ENCODE data around the gene RAD9A. TPM values are rescaled to one million over a fixed set of nuclear protein-coding genes. Genes with fewer than 3 reads are reported as not detected.

RAD9A gene
- total RNA-seq, 1 donor: 7.6 TPM

DNA sequence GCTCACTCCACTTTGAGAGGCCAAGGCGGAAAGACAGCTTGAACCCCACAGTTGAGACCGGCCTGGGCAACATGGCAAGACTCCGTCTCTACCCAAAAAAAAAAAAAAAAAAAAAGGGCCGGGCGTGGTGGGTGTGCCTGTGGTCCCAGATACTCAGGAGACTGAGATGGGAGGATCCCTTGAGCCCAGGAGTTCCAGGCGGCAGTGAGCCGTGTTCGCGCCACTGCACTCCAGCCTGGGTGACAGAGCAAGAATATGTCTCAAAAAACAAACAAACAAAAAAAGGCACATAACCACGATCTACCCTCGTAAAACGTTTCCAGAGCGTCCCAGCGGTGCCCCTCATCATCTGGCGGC, 861 bp upstream of the RAD9A start:
- DNase-seq (ENCODE audit: insufficient read length, low spot score, missing footprints): peak; percentile 46
- Histone ChIP-seq H2AFZ (ENCODE audit: low read length) (peak overlapping the region; percentile 90), H4K20me1 (ENCODE audit: insufficient read depth, low read length) (no peaks in the 10 kb centered on the region), H3K9me3 (ENCODE audit: low read depth, low read length) (no peaks in the 10 kb centered on the region), H3K79me2 (ENCODE audit: insufficient read depth, low read length) (peaks cover 24% of the 10 kb centered on the region), H3K4me2 (ENCODE audit: insufficient read depth, low read length) (peak overlapping the region; percentile 99), H3K4me1 (ENCODE audit: insufficient read depth, low read length) (peaks cover 13% of the 10 kb centered on the region), H3K36me3 (ENCODE audit: insufficient read depth, low read length) (no peaks in the 10 kb centered on the region), H3K4me3 (ENCODE audit: insufficient read depth, low read length) (peak overlapping the region; percentile 87), H3K27ac (ENCODE audit: low read depth, low read length) (peak overlapping the region; percentile 83), H3K27me3 (ENCODE audit: insufficient read depth, low read length) (no peaks in the 10 kb centered on the region)
- no peak for TF ChIP-seq CTCF (IDR thresholded peaks at IDR 0.05; ENCODE audit: extremely low read depth, low read depth, low read length)

DNA sequence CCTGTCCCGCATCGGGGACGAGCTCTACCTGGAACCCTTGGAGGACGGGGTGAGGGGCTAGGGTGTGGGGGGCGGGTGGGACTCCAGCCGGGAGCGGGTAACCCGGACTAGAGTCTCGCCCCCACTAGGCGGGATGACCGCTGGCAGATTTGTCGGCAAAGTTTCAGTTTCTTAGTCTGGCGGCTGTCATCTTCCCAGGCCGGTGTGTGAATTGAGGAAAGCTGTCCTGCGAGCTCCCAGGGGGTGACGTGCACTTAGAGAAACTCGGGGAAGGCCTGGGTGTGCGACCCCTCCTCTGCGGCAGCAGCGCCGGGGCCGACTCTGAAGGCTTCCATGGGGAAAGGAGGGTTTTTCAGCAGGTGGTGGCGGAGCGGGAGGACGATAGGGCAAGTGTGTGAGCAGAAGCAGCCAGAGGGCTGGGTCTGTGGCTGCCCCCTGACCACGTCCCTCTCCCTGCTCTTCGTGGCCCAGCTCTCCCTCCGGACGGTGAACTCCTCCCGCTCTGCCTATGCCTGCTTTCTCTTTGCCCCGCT, 463 bp downstream of the RAD9A start:
- DNase-seq (ENCODE audit: insufficient read length, low spot score, missing footprints): peak; percentile 95
- H3K4me1 ChIP-seq (ENCODE audit: insufficient read depth, low read length): peaks cover 13% of the 10 kb centered on the region
- H3K27me3 ChIP-seq (ENCODE audit: insufficient read depth, low read length): no peaks in the 10 kb centered on the region
- no peaks in the 10 kb centered on the region for H3K9me3 ChIP-seq (ENCODE audit: low read depth, low read length)
- no peak for TF ChIP-seq CTCF (IDR thresholded peaks at IDR 0.05; ENCODE audit: extremely low read depth, low read depth, low read length)
- peak overlapping the region; percentile 83 for H3K27ac ChIP-seq (ENCODE audit: low read depth, low read length)
- H3K36me3 ChIP-seq (ENCODE audit: insufficient read depth, low read length): peaks cover 8% of the 10 kb centered on the region
- H3K4me2 ChIP-seq (ENCODE audit: insufficient read depth, low read length): peak overlapping the region; percentile 99
- H2AFZ ChIP-seq (ENCODE audit: low read length): peak overlapping the region; percentile 85
- peak overlapping the region; percentile 87 for H3K4me3 ChIP-seq (ENCODE audit: insufficient read depth, low read length)
- peaks cover 24% of the 10 kb centered on the region for H3K79me2 ChIP-seq (ENCODE audit: insufficient read depth, low read length)
- no peaks in the 10 kb centered on the region for H4K20me1 ChIP-seq (ENCODE audit: insufficient read depth, low read length)

DNA sequence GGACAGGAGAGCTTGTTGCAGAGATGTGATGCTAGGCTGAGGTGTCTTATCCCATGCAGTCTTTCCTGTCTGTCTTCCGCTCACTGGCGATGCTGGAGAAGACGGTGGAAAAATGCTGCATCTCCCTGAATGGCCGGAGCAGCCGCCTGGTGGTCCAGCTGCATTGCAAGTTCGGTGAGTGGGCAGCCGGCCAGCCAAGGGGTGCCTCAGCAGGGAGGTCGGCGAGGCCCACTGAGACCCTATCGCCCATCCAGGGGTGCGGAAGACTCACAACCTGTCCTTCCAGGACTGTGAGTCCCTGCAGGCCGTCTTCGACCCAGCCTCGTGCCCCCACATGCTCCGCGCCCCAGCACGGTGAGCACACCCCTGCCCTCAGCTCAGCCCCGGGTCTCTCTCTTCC, 1.7 kb downstream of the RAD9A start:
- Histone ChIP-seq H4K20me1 (ENCODE audit: insufficient read depth, low read length) (peaks cover 5% of the 10 kb centered on the region), H2AFZ (ENCODE audit: low read length) (no peak overlapping the region), H3K9me3 (ENCODE audit: low read depth, low read length) (no peaks in the 10 kb centered on the region), H3K27me3 (ENCODE audit: insufficient read depth, low read length) (no peaks in the 10 kb centered on the region), H3K27ac (ENCODE audit: low read depth, low read length) (no peak overlapping the region), H3K79me2 (ENCODE audit: insufficient read depth, low read length) (peaks cover 28% of the 10 kb centered on the region), H3K4me2 (ENCODE audit: insufficient read depth, low read length) (no peak overlapping the region), H3K4me1 (ENCODE audit: insufficient read depth, low read length) (peaks cover 13% of the 10 kb centered on the region), H3K36me3 (ENCODE audit: insufficient read depth, low read length) (peaks cover 20% of the 10 kb centered on the region), H3K4me3 (ENCODE audit: insufficient read depth, low read length) (no peak overlapping the region)
- no peak for TF ChIP-seq CTCF (IDR thresholded peaks at IDR 0.05; ENCODE audit: extremely low read depth, low read depth, low read length)
- peak; percentile 21 for DNase-seq (ENCODE audit: insufficient read length, low spot score, missing footprints)

DNA sequence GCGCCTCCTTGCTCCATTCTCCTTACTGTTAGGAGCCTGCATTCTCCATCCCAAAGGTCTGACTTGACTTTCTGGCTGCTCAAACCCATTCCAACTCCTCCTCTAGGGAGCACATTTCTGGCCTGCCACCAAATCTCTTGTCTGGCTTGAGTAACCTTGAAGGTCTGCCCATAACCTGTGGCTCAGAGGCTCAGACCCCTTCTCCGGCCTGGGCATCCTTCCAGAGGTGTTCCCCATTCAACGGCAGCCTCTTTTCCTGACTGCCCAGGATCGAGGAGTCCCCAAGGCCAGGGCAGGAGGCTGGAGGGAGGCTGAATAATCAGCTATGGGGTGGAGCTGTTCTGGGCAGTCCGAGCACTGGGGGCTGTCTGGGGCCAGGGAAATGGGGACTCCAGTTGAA, 2.2 kb downstream of the RAD9A start:
- peaks cover 31% of the 10 kb centered on the region for H3K79me2 ChIP-seq (ENCODE audit: insufficient read depth, low read length)

More for the DNA sequence above, 2.2 kb downstream of the RAD9A start:
- peaks cover 9% of the 10 kb centered on the region for H4K20me1 ChIP-seq (ENCODE audit: insufficient read depth, low read length)
- peak; percentile 43 for DNase-seq (ENCODE audit: insufficient read length, low spot score, missing footprints)
- H3K4me2 ChIP-seq (ENCODE audit: insufficient read depth, low read length): no peak overlapping the region
- no peaks in the 10 kb centered on the region for H3K9me3 ChIP-seq (ENCODE audit: low read depth, low read length)
- peaks cover 13% of the 10 kb centered on the region for H3K4me1 ChIP-seq (ENCODE audit: insufficient read depth, low read length)
- H2AFZ ChIP-seq (ENCODE audit: low read length): no peak overlapping the region
- H3K4me3 ChIP-seq (ENCODE audit: insufficient read depth, low read length): no peak overlapping the region
- TF ChIP-seq CTCF (IDR thresholded peaks at IDR 0.05; ENCODE audit: extremely low read depth, low read depth, low read length): no peak
- no peak overlapping the region for H3K27ac ChIP-seq (ENCODE audit: low read depth, low read length)
- H3K27me3 ChIP-seq (ENCODE audit: insufficient read depth, low read length): no peaks in the 10 kb centered on the region
- H3K36me3 ChIP-seq (ENCODE audit: insufficient read depth, low read length): peaks cover 26% of the 10 kb centered on the region
